CD4-positive, alpha-beta memory T cell (primary cell): ENCODE data around the gene MBL2. TPM values are rescaled to one million over a fixed set of nuclear protein-coding genes. Genes with fewer than 3 reads are reported as not detected.

ENCODE experiments used
- CTCF ChIA-PET: fragments of 350-600 bp; sonication (Branson Sonifier 250); formaldehyde crosslinking; loops from one replicate; lab custom pipeline; 2021; ENCODE audit warnings: inconsistent platforms; ENCODE audit not compliant: partially characterized antibody; lab: Charles Lee
- POLR2A ChIA-PET: fragments of 350-600 bp; sonication (Branson Sonifier 250); formaldehyde crosslinking; loops from one replicate; lab custom pipeline; 2021; ENCODE audit not compliant: partially characterized antibody; lab: Charles Lee
- DNase-seq, 5 donors: peaks; one replicate each; pipeline versions ENCODE4 v3.0.0 to v3.0.0-alpha.2; 2020 to 2022; ENCODE audit warnings: mixed read lengths in 1 of 5
- H3K27ac ChIP-seq: one replicate; pipeline ENCODE4 v1.7.0; 2013; ENCODE audit warnings: low read depth, low read length
- H3K27me3 ChIP-seq: 2 replicates; pipeline ENCODE4 v1.7.0; 2013; ENCODE audit warnings: mild to moderate bottlenecking, low read length, moderate library complexity; ENCODE audit not compliant: insufficient read depth
- H3K36me3 ChIP-seq: 2 replicates; pipeline ENCODE4 v1.7.0; 2013; ENCODE audit warnings: mild to moderate bottlenecking, low read length, moderate library complexity; ENCODE audit not compliant: insufficient read depth
- H3K4me1 ChIP-seq: 2 replicates; pipeline ENCODE4 v1.7.0; 2013; ENCODE audit warnings: mild to moderate bottlenecking, low read length, moderate library complexity; ENCODE audit not compliant: insufficient read depth
- H3K4me3 ChIP-seq, 2 donors: one replicate each; pipeline ENCODE4 v1.7.0; 2013; ENCODE audit warnings: low read length in 2 of 2, mild to moderate bottlenecking in 1 of 2
- H3K9me3 ChIP-seq, 2 donors: one replicate each; pipeline ENCODE4 v1.7.0; 2013; ENCODE audit warnings: low read length in 2 of 2, control low read depth in 1 of 2; ENCODE audit not compliant: control insufficient read depth in 1 of 2
- H3K27ac Mint-ChIP-seq, 7 donors: one replicate each; pipeline ENCODE4 v1.8.0; 2020 to 2021; ENCODE audit warnings: mixed read lengths in 7 of 7, mild to moderate bottlenecking in 6 of 7, inconsistent platforms in 3 of 7, moderate library complexity in 3 of 7
- H3K27me3 Mint-ChIP-seq, 2 donors: one replicate each; pipeline ENCODE4 v1.8.0; 2020 to 2021; ENCODE audit warnings: mixed read lengths in 2 of 2
- H3K36me3 Mint-ChIP-seq, 2 donors: one replicate each; pipeline ENCODE4 v1.8.0; 2020 to 2021; ENCODE audit warnings: mixed read lengths in 2 of 2, inconsistent platforms in 1 of 2, mild to moderate bottlenecking in 1 of 2
- H3K4me1 Mint-ChIP-seq, 4 donors: one replicate each; pipeline ENCODE4 v1.8.0; 2020 to 2021; ENCODE audit warnings: mixed read lengths in 4 of 4, mild to moderate bottlenecking in 1 of 4
- H3K4me3 Mint-ChIP-seq, 8 donors: one replicate each; pipeline ENCODE4 v1.8.0; 2020 to 2021; ENCODE audit warnings: mixed read lengths in 8 of 8, mild to moderate bottlenecking in 7 of 8, moderate library complexity in 6 of 8, inconsistent platforms in 3 of 8
- H3K9me3 Mint-ChIP-seq, 8 donors: one replicate each; pipeline ENCODE4 v1.8.0; 2020 to 2021; ENCODE audit warnings: mixed read lengths in 8 of 8, mild to moderate bottlenecking in 5 of 8, inconsistent platforms in 3 of 8, moderate library complexity in 1 of 8
- intact Hi-C: fragments of 100-400 bp; cut with micrococcal nuclease; formaldehyde crosslinking; loops from one replicate; pipeline ENCODE4 v1.15.1; 2023
- polyA plus RNA-seq, 2 donors: library from polyadenylated mRNA; unstranded; fragments of 300-500 nt; fragmentation: Illumina TruSeq; gene quantifications; one replicate each; pipeline ENCODE4 v1.2.3, GENCODE V29; 2021
- total RNA-seq, 2 experiments: library from RNA; stranded (reverse); gene quantifications; one replicate each; pipeline ENCODE4 v1.2.3, GENCODE V29; 2021

MBL2 gene
- total and polyA plus RNA-seq, 4 experiments from 2014 or later = not detected

GRCh38 chr10:52757773-52758172 is 14.8 kb downstream of the MBL2 start:
- POLR2A ChIA-PET = no interaction called here
- no peak overlapping the region for H3K4me3 Mint-ChIP-seq
- Histone ChIP-seq H3K9me3 (no peaks in the 10 kb centered on the region), H3K27me3 (no peaks in the 10 kb centered on the region), H3K4me1 (no peaks in the 10 kb centered on the region), H3K4me3 (no peak overlapping the region), H3K27ac (no peak overlapping the region), H3K36me3 (no peaks in the 10 kb centered on the region)
- H3K9me3 Mint-ChIP-seq = peaks cover 2 to 14% (median 4%) of the 10 kb centered on the region in 8 donors
- no peak for DNase-seq
- no peak overlapping the region for H3K27ac Mint-ChIP-seq
- intact Hi-C loops = no loop called here
- CTCF ChIA-PET = no interaction called here
- no peaks in the 10 kb centered on the region for H3K27me3 Mint-ChIP-seq
- no peaks in the 10 kb centered on the region for H3K4me1 Mint-ChIP-seq
- peaks cover 0 to 3% of the 10 kb centered on the region in 2 donors for H3K36me3 Mint-ChIP-seq

- ChIA-PET CTCF (no interaction called here), POLR2A (no interaction called here)
- Mint-ChIP-seq H3K36me3 (no peaks in the 10 kb centered on the region), H3K9me3 (peaks cover under 1 to 11% (median 4%) of the 10 kb centered on the region in 8 donors), H3K27me3 (no peaks in the 10 kb centered on the region), H3K4me1 (no peaks in the 10 kb centered on the region), H3K4me3 (no peak overlapping the region), H3K27ac (no peak overlapping the region)
- H3K27ac ChIP-seq = no peak overlapping the region
- H3K4me1 ChIP-seq = no peaks in the 10 kb centered on the region
- DNase-seq = no peak
- no peaks in the 10 kb centered on the region for H3K36me3 ChIP-seq
- intact Hi-C loops = no loop called here
- H3K9me3 ChIP-seq = no peaks in the 10 kb centered on the region
- no peak overlapping the region for H3K4me3 ChIP-seq
- no peaks in the 10 kb centered on the region for H3K27me3 ChIP-seq
These were observed 15.6 kb downstream of the MBL2 start for GRCh38 chr10:52756966-52757365.

- Histone ChIP-seq H3K27me3 (no peaks in the 10 kb centered on the region), H3K36me3 (no peaks in the 10 kb centered on the region), H3K27ac (no peak overlapping the region), H3K4me3 (no peak overlapping the region), H3K9me3 (no peaks in the 10 kb centered on the region), H3K4me1 (no peaks in the 10 kb centered on the region)
- H3K27ac Mint-ChIP-seq = no peak overlapping the region
- peaks cover 0 to 9% (median 4%) of the 10 kb centered on the region in 8 donors for H3K9me3 Mint-ChIP-seq
- ChIA-PET POLR2A (no interaction called here), CTCF (no interaction called here)
- H3K4me1 Mint-ChIP-seq = no peaks in the 10 kb centered on the region
- no peak for DNase-seq
- no peak overlapping the region for H3K4me3 Mint-ChIP-seq
- H3K36me3 Mint-ChIP-seq = no peaks in the 10 kb centered on the region
- intact Hi-C loops = no loop called here
- H3K27me3 Mint-ChIP-seq = no peaks in the 10 kb centered on the region
These were observed 16.3 kb downstream of the MBL2 start for GRCh38 chr10:52756295-52756694.

GRCh38 chr10:52755297-52756062 is 17.1 kb downstream of the MBL2 start:
- H3K9me3 ChIP-seq = no peaks in the 10 kb centered on the region
- Mint-ChIP-seq H3K9me3 (peaks cover 0 to 11% (median 5%) of the 10 kb centered on the region in 8 donors), H3K36me3 (no peaks in the 10 kb centered on the region), H3K27ac (no peak overlapping the region), H3K4me3 (no peak overlapping the region), H3K4me1 (no peaks in the 10 kb centered on the region), H3K27me3 (no peaks in the 10 kb centered on the region)
- H3K4me1 ChIP-seq = no peaks in the 10 kb centered on the region
- no peak for DNase-seq
- H3K27me3 ChIP-seq = no peaks in the 10 kb centered on the region
- CTCF ChIA-PET = no interaction called here
- intact Hi-C loops = no loop called here
- POLR2A ChIA-PET = no interaction called here
- no peak overlapping the region for H3K4me3 ChIP-seq
- H3K27ac ChIP-seq = no peak overlapping the region
- no peaks in the 10 kb centered on the region for H3K36me3 ChIP-seq

- H3K27me3 ChIP-seq = no peaks in the 10 kb centered on the region
- POLR2A ChIA-PET = no interaction called here
- CTCF ChIA-PET = no interaction called here
These were observed 19.7 kb downstream of the MBL2 start for GRCh38 chr10:52752801-52753445.

GRCh38 chr10:52752261-52752660 is 20.3 kb downstream of the MBL2 start:
- Mint-ChIP-seq H3K27me3 (no peaks in the 10 kb centered on the region), H3K27ac (no peak overlapping the region), H3K4me1 (no peaks in the 10 kb centered on the region), H3K4me3 (no peak overlapping the region), H3K36me3 (no peaks in the 10 kb centered on the region), H3K9me3 (peaks cover 0 to 16% (median 5%) of the 10 kb centered on the region in 8 donors)
- no peak overlapping the region for H3K27ac ChIP-seq
- H3K4me1 ChIP-seq = no peaks in the 10 kb centered on the region
- POLR2A ChIA-PET = no interaction called here
- no peaks in the 10 kb centered on the region for H3K36me3 ChIP-seq
- intact Hi-C loops = no loop called here
- no peak for DNase-seq
- no peaks in the 10 kb centered on the region for H3K27me3 ChIP-seq
- CTCF ChIA-PET = no interaction called here
- no peaks in the 10 kb centered on the region for H3K9me3 ChIP-seq
- H3K4me3 ChIP-seq = no peak overlapping the region

More at GRCh38 chr10:52752801-52753445, 19.7 kb downstream of the MBL2 start:
- H3K4me3 Mint-ChIP-seq = no peak overlapping the region
- DNase-seq = no peak
- H3K27me3 Mint-ChIP-seq = no peaks in the 10 kb centered on the region
- H3K36me3 ChIP-seq = no peaks in the 10 kb centered on the region
- no peak overlapping the region for H3K27ac Mint-ChIP-seq
- no peak overlapping the region for H3K27ac ChIP-seq
- H3K36me3 Mint-ChIP-seq = no peaks in the 10 kb centered on the region
- no peaks in the 10 kb centered on the region for H3K4me1 Mint-ChIP-seq
- no peaks in the 10 kb centered on the region for H3K4me1 ChIP-seq
- H3K9me3 Mint-ChIP-seq = peaks cover 0 to 17% (median 5%) of the 10 kb centered on the region in 8 donors
- H3K9me3 ChIP-seq = no peaks in the 10 kb centered on the region
- intact Hi-C loops = no loop called here
- H3K4me3 ChIP-seq = no peak overlapping the region

- no peaks in the 10 kb centered on the region for H3K27me3 Mint-ChIP-seq
- no peak overlapping the region for H3K4me3 Mint-ChIP-seq
- no peak for DNase-seq
- Histone ChIP-seq H3K27me3 (no peaks in the 10 kb centered on the region), H3K36me3 (no peaks in the 10 kb centered on the region), H3K27ac (no peak overlapping the region), H3K4me3 (no peak overlapping the region), H3K4me1 (no peaks in the 10 kb centered on the region), H3K9me3 (no peaks in the 10 kb centered on the region)
- ChIA-PET CTCF (no interaction called here), POLR2A (no interaction called here)
- no peak overlapping the region for H3K27ac Mint-ChIP-seq
- intact Hi-C loops = no loop called here
- H3K36me3 Mint-ChIP-seq = no peaks in the 10 kb centered on the region
- peaks cover 2 to 15% (median 5%) of the 10 kb centered on the region in 8 donors for H3K9me3 Mint-ChIP-seq
- no peaks in the 10 kb centered on the region for H3K4me1 Mint-ChIP-seq
These were observed 21.2 kb downstream of the MBL2 start for GRCh38 chr10:52751337-52751736.
